ENCODE data around the gene MYH3. TPM values are rescaled to one million over a fixed set of nuclear protein-coding genes. Genes with fewer than 3 reads are reported as not detected.

Gene MYH3
- polyA plus RNA-seq, 1 donor (not counting 4 experiments of a cell fraction or from before 2014, with no cell fraction given): 0.83 TPM

GRCh38 chr17:10626390-10626789 lies 30.7 kb downstream of the MYH3 start:
- Histone ChIP-seq H4K20me1 (ENCODE audit: control insufficient read depth, extremely low read depth, insufficient read depth, low read length) (no peaks in the 10 kb centered on the region), H3K4me1 (ENCODE audit: control insufficient read depth, extremely low read depth, insufficient read depth, low read length) (peaks cover 34% of the 10 kb centered on the region), H3K9me3 (ENCODE audit: control insufficient read depth, low read depth, low read length) (no peaks in the 10 kb centered on the region), H3K4me3 (ENCODE audit: control insufficient read depth in 2 of 3, extremely low read depth in 1 of 3, insufficient read depth in 2 of 3, low read depth in 1 of 3, low read length in 3 of 3) (no peak overlapping the region), H3K79me2 (ENCODE audit: control insufficient read depth, insufficient read depth, low read length) (no peaks in the 10 kb centered on the region), H2AFZ (ENCODE audit: control insufficient read depth, low read length) (no peak overlapping the region), H3K9ac (ENCODE audit: control insufficient read depth, extremely low read depth, insufficient read depth, low read length) (no peak overlapping the region), H3K27ac (ENCODE audit: control insufficient read depth, insufficient read depth, low read length) (no peak overlapping the region), H3K27me3 (ENCODE audit: control insufficient read depth, extremely low read depth, insufficient read depth, low read length) (no peaks in the 10 kb centered on the region), H3K4me2 (ENCODE audit: control insufficient read depth, extremely low read depth, insufficient read depth, low read depth, low read length) (no peak overlapping the region), H3K36me3 (ENCODE audit: control insufficient read depth in 2 of 2, extremely low read depth in 1 of 2, insufficient read depth in 2 of 2, low read length in 2 of 2) (no peaks in the 10 kb centered on the region), H3K9me1 (ENCODE audit: control insufficient read depth, extremely low read depth, insufficient read depth, low read length) (no peaks in the 10 kb centered on the region)
- no peak for TF ChIP-seq EZH2 (IDR thresholded peaks at IDR 0.05; ENCODE audit: low read length)
- TF ChIP-seq CTCF (optimal IDR thresholded peaks at IDR 0.05 in 1 of 3, IDR thresholded peaks at IDR 0.05 in 1 of 3, conservative IDR thresholded peaks at IDR 0.05 in 1 of 3; ENCODE audit: extremely low read depth in 1 of 3, insufficient read depth in 2 of 3, low read length in 3 of 3): no peak
- dilution Hi-C loops (cut with MboI; ENCODE audit: extremely low pct_ligation_motif_present, low sequenced_read_pairs): no loop called here
- no peak for FAIRE-seq
- DNase-seq (ENCODE audit: low read depth, low spot score): no peak

- TF ChIP-seq EZH2 (IDR thresholded peaks at IDR 0.05; ENCODE audit: low read length): no peak
- TF ChIP-seq CTCF (optimal IDR thresholded peaks at IDR 0.05 in 1 of 3, IDR thresholded peaks at IDR 0.05 in 1 of 3, conservative IDR thresholded peaks at IDR 0.05 in 1 of 3; ENCODE audit: extremely low read depth in 1 of 3, insufficient read depth in 2 of 3, low read length in 3 of 3): no peak
- Histone ChIP-seq H3K4me1 (ENCODE audit: control insufficient read depth, extremely low read depth, insufficient read depth, low read length) (peaks cover 43% of the 10 kb centered on the region), H2AFZ (ENCODE audit: control insufficient read depth, low read length) (no peak overlapping the region), H3K27ac (ENCODE audit: control insufficient read depth, insufficient read depth, low read length) (no peak overlapping the region), H3K4me2 (ENCODE audit: control insufficient read depth, extremely low read depth, insufficient read depth, low read depth, low read length) (peak overlapping the region; percentile 49), H3K79me2 (ENCODE audit: control insufficient read depth, insufficient read depth, low read length) (no peaks in the 10 kb centered on the region), H3K9me3 (ENCODE audit: control insufficient read depth, low read depth, low read length) (no peaks in the 10 kb centered on the region), H3K27me3 (ENCODE audit: control insufficient read depth, extremely low read depth, insufficient read depth, low read length) (no peaks in the 10 kb centered on the region), H3K9ac (ENCODE audit: control insufficient read depth, extremely low read depth, insufficient read depth, low read length) (no peak overlapping the region), H3K9me1 (ENCODE audit: control insufficient read depth, extremely low read depth, insufficient read depth, low read length) (no peaks in the 10 kb centered on the region), H3K36me3 (ENCODE audit: control insufficient read depth in 2 of 2, extremely low read depth in 1 of 2, insufficient read depth in 2 of 2, low read length in 2 of 2) (no peaks in the 10 kb centered on the region), H4K20me1 (ENCODE audit: control insufficient read depth, extremely low read depth, insufficient read depth, low read length) (no peaks in the 10 kb centered on the region), H3K4me3 (ENCODE audit: control insufficient read depth in 2 of 3, extremely low read depth in 1 of 3, insufficient read depth in 2 of 3, low read depth in 1 of 3, low read length in 3 of 3) (no peak overlapping the region)
- dilution Hi-C loops (cut with MboI; ENCODE audit: extremely low pct_ligation_motif_present, low sequenced_read_pairs): loop anchor here (25.0 kb wide), 1 partner anchor 338 kb away; no protein-coding TSS in a partner anchor
- no peak for FAIRE-seq
- DNase-seq (ENCODE audit: low read depth, low spot score): no peak
These were observed 32.1 kb downstream of the MYH3 start for GRCh38 chr17:10624969-10625368.
